ENCODE results near the gene ST6GALNAC1. TPM values are rescaled to one million over a fixed set of nuclear protein-coding genes. Genes with fewer than 3 reads are reported as not detected.

Gene ST6GALNAC1
- total and polyA plus RNA-seq, 2 of the 13 experiments (the other 11 are each of a cell fraction or from before 2014, with no cell fraction given): not detected

DNA sequence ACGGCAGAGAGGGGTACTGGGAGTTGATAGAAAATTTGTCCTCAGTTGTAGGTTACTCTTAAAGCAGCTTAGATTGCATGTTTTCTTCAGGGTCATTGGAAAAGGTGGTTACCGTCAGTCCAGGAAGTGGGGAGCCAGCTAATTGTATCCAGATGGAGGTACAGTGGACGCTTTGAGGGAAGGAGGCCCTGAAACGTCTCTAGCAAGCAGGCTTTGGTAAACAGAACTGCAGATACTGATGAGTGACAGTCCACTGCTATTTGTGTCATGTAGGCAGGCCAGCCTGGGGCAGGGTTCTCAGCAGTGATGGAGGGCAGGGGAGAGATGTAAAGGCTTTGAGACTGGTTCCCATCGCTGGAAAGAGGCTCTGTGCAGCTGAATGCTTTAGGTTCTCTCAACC lies 30.2 kb upstream of the ST6GALNAC1 start (continued):
- TF ChIP-seq, protein P1, sequence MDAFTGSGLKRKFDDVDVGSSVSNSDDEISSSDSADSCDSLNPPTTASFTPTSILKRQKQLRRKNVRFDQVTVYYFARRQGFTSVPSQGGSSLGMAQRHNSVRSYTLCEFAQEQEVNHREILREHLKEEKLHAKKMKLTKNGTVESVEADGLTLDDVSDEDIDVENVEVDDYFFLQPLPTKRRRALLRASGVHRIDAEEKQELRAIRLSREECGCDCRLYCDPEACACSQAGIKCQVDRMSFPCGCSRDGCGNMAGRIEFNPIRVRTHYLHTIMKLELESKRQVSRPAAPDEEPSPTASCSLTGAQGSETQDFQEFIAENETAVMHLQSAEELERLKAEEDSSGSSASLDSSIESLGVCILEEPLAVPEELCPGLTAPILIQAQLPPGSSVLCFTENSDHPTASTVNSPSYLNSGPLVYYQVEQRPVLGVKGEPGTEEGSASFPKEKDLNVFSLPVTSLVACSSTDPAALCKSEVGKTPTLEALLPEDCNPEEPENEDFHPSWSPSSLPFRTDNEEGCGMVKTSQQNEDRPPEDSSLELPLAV (CRISPR knock-in tag; conservative IDR thresholded peaks at IDR 0.05; ENCODE audit: low read depth): no peak
- TF ChIP-seq, protein P2, sequence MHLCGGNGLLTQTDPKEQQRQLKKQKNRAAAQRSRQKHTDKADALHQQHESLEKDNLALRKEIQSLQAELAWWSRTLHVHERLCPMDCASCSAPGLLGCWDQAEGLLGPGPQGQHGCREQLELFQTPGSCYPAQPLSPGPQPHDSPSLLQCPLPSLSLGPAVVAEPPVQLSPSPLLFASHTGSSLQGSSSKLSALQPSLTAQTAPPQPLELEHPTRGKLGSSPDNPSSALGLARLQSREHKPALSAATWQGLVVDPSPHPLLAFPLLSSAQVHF (CRISPR knock-in tag; IDR thresholded peaks at IDR 0.05): no peak
- TF ChIP-seq PHF20 (CRISPR knock-in tag; IDR thresholded peaks at IDR 0.05): no peak
- no peak for TF ChIP-seq ARNT (IDR thresholded peaks at IDR 0.05)
- TF ChIP-seq FOSL2 (CRISPR knock-in tag; IDR thresholded peaks at IDR 0.05): no peak
- no peak for TF ChIP-seq ZBTB4 (CRISPR knock-in tag; IDR thresholded peaks at IDR 0.05; ENCODE audit: borderline replicate concordance)
- TF ChIP-seq HNRNPL (IDR thresholded peaks at IDR 0.05; ENCODE audit: low read depth, low read length): no peak
- TF ChIP-seq, protein P3, sequence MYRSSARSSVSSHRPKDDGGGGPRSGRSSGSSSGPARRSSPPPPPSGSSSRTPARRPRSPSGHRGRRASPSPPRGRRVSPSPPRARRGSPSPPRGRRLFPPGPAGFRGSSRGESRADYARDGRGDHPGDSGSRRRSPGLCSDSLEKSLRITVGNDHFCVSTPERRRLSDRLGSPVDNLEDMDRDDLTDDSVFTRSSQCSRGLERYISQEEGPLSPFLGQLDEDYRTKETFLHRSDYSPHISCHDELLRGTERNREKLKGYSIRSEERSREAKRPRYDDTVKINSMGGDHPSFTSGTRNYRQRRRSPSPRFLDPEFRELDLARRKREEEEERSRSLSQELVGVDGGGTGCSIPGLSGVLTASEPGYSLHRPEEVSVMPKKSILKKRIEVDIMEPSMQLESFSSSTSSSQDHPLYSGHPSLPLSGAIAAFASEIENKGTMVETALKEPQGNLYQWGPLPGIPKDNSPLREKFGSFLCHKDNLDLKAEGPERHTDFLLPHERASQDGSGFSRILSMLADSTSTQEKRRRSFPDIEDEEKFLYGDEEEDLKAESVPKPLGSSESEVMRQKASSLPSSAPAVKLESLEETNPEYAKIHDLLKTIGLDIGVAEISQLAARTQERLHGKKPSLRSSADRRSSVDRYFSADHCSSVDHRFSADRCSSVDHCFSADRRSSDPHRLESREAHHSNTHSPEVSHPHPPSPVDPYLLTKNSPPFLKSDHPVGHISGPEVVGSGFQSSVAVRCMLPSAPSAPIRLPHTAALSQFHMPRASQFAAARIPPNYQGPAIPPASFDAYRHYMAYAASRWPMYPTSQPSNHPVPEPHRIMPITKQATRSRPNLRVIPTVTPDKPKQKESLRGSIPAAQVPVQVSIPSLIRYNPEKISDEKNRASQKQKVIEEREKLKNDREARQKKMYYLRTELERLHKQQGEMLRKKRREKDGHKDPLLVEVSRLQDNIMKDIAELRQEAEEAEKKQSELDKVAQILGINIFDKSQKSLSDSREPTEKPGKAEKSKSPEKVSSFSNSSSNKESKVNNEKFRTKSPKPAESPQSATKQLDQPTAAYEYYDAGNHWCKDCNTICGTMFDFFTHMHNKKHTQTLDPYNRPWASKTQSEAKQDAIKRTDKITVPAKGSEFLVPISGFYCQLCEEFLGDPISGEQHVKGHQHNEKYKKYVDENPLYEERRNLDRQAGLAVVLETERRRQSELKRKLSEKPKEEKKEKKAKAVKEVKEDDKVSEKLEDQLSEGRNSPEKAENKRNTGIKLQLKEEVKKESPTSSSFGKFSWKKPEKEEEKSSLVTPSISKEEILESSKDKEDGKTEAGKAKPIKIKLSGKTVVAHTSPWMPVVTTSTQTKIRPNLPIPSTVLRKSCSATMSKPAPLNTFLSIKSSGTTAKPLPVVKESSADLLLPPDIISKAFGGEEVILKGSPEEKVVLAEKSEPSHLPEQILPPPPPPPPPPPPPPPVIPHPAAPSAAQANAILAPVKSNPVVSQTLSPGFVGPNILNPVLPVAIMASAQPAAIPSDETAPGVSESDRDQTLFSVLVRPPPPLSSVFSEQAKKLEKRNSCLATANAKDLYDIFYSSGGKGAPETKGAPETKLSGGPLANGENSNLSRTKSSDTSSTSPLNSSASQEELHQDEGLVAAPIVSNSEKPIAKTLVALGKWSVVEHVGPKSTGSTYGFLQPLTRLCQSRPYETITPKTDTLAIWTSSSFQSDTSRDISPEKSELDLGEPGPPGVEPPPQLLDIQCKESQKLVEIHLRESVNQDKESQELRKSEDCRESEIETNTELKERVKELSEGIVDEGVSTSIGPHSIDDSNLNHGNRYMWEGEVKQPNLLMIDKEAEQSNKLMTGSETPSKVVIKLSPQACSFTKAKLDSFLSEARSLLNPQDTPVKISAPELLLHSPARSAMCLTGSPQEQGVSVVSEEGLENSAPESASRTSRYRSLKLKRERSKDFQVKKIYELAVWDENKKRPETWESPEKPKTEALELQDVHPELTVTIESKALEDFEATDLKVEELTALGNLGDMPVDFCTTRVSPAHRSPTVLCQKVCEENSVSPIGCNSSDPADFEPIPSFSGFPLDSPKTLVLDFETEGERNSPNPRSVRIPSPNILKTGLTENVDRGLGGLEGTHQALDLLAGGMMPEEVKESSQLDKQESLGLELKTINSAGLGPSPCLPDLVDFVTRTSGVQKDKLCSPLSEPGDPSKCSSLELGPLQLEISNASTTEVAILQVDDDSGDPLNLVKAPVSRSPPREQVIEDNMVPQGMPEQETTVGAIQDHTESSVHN (CRISPR knock-in tag; IDR thresholded peaks at IDR 0.05): peak; percentile 35; the same call in 1 of the 2 replicates
- no peak for TF ChIP-seq JUNB (CRISPR knock-in tag; IDR thresholded peaks at IDR 0.05; ENCODE audit: borderline replicate concordance)
- TF ChIP-seq, protein P4, sequence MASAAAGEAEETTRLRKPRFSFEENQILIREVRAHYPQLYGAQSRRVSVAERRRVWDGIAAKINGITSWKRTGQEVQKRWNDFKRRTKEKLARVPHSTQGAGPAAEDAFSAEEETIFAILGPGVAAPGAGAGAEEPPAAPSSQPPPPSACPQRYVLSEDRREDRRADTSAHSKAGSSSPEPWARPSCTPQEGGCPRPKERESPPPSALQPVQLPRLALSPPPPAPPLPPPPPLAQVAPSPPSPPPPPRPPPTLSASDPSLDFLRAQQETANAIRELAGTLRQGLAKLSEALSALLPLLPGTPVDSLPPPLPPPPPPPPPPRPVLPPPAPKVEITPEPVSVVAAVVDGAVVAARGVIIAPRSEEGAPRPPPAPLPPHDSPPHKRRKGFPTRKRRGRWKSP (CRISPR knock-in tag; IDR thresholded peaks at IDR 0.05): no peak
- no peak for TF ChIP-seq ZNF317 (CRISPR knock-in tag; IDR thresholded peaks at IDR 0.05)
- TF ChIP-seq ELF3 (CRISPR knock-in tag; IDR thresholded peaks at IDR 0.05): peak; percentile 61
- TF ChIP-seq ZFX (CRISPR knock-in tag; IDR thresholded peaks at IDR 0.05; ENCODE audit: low read depth): peak; percentile 44
- TF ChIP-seq ARHGAP35 (CRISPR knock-in tag; IDR thresholded peaks at IDR 0.05; ENCODE audit: borderline replicate concordance): no peak
- TF ChIP-seq NFE2L2 (IDR thresholded peaks at IDR 0.05; ENCODE audit: low read length): no peak
- no peak for TF ChIP-seq ESRRA (CRISPR knock-in tag; IDR thresholded peaks at IDR 0.05; ENCODE audit: low read depth)

Data from HepG2 (cell line).